Keratinocyte (primary cell): ENCODE data around the gene MAJIN. TPM values are rescaled to one million over a fixed set of nuclear protein-coding genes. Genes with fewer than 3 reads are reported as not detected.

Experiments used
- DNase-seq: peaks from one replicate; pipeline ENCODE4 v3.0.0-alpha.2; 2011; ENCODE audit warnings: low read depth, missing footprints, low spot score
- FAIRE-seq: peaks from 2 replicates; lab custom pipeline; 2011; peaks lifted over from hg19 to GRCh38; lab: Jason Lieb, UNC
- H2AFZ ChIP-seq: 2 replicates; pipeline ENCODE4 v1.6.0; 2012; ENCODE audit warnings: low read length, control low read depth, inconsistent platforms; ENCODE audit not compliant: control insufficient read depth
- H3K27ac ChIP-seq: 2 replicates; pipeline ENCODE4 v1.5.1; 2011; ENCODE audit warnings: low read length; ENCODE audit not compliant: control insufficient read depth, insufficient read depth
- H3K27me3 ChIP-seq: 3 replicates; pipeline ENCODE4 v1.6.0; 2011; ENCODE audit warnings: low read length; ENCODE audit not compliant: control insufficient read depth, insufficient read depth; ENCODE audit errors: extremely low read depth
- H3K36me3 ChIP-seq, 2 experiments: 2 replicates in 1 of 2; 3 replicates in 1 of 2; pipeline ENCODE4 v1.5.1; 2011; ENCODE audit warnings: low read length in 2 of 2, mild to moderate bottlenecking in 1 of 2; ENCODE audit not compliant: control insufficient read depth in 2 of 2, insufficient read depth in 2 of 2; ENCODE audit errors: extremely low read depth in 1 of 2
- H3K4me1 ChIP-seq: 3 replicates; pipeline ENCODE4 v1.5.1; 2011; ENCODE audit warnings: low read length; ENCODE audit not compliant: control insufficient read depth, insufficient read depth; ENCODE audit errors: extremely low read depth
- H3K4me2 ChIP-seq: 3 replicates; pipeline ENCODE4 v1.6.0; 2011; ENCODE audit warnings: low read depth, low read length; ENCODE audit not compliant: control insufficient read depth, insufficient read depth; ENCODE audit errors: extremely low read depth
- H3K4me3 ChIP-seq, 3 experiments: fragments of 200-600 bp in 1 of 3; sonication (generic) in 1 of 3; 2 replicates in 2 of 3; 3 replicates in 1 of 3; pipeline ENCODE4 v1.5.1; 2011 to 2016; ENCODE audit warnings: low read length in 3 of 3, mild to moderate bottlenecking in 3 of 3, control low read depth in 2 of 3, inconsistent platforms in 1 of 3, low read depth in 1 of 3, mixed read lengths in 1 of 3, mixed run types in 1 of 3, moderate library complexity in 1 of 3; ENCODE audit not compliant: control insufficient read depth in 2 of 3, insufficient read depth in 2 of 3; ENCODE audit errors: extremely low read depth in 1 of 3
- H3K79me2 ChIP-seq: 2 replicates; pipeline ENCODE4 v1.6.0; 2012; ENCODE audit warnings: low read length; ENCODE audit not compliant: control insufficient read depth, insufficient read depth
- H3K9ac ChIP-seq: 3 replicates; pipeline ENCODE4 v1.6.0; 2011; ENCODE audit warnings: low read length; ENCODE audit not compliant: control insufficient read depth, insufficient read depth; ENCODE audit errors: extremely low read depth
- H3K9me1 ChIP-seq: 3 replicates; pipeline ENCODE4 v1.6.0; 2011; ENCODE audit warnings: low read length; ENCODE audit not compliant: control insufficient read depth, insufficient read depth; ENCODE audit errors: extremely low read depth
- H3K9me3 ChIP-seq: 2 replicates; pipeline ENCODE4 v1.5.1; 2012; ENCODE audit warnings: low read depth, low read length; ENCODE audit not compliant: control insufficient read depth
- H4K20me1 ChIP-seq: 3 replicates; pipeline ENCODE4 v1.6.0; 2011; ENCODE audit warnings: low read length; ENCODE audit not compliant: control insufficient read depth, insufficient read depth; ENCODE audit errors: extremely low read depth
- CTCF ChIP-seq, 3 experiments: IDR thresholded peaks in 1 of 3; conservative IDR thresholded peaks in 1 of 3; optimal IDR thresholded peaks in 1 of 3; 2 replicates in 2 of 3; 3 replicates in 1 of 3; pipeline versions ENCODE3 to v1.5.1; 2011; ENCODE audit warnings: low read length in 3 of 3, mild to moderate bottlenecking in 3 of 3, moderate library complexity in 2 of 3, control low read depth in 1 of 3, inconsistent platforms in 1 of 3; ENCODE audit not compliant: insufficient read depth in 2 of 3; ENCODE audit errors: extremely low read depth in 1 of 3
- EZH2 ChIP-seq: IDR thresholded peaks from one replicate; pipeline ENCODE4 v1.6.1; 2012; ENCODE audit warnings: inconsistent platforms, mild to moderate bottlenecking, low read length, moderate library complexity
- dilution Hi-C: fragments of 300-500 bp; cut with MboI; formaldehyde crosslinking; loops from one replicate; pipeline ENCODE4 v1.7.0; 2020; ENCODE audit warnings: low sequenced_read_pairs; ENCODE audit not compliant: extremely low pct_ligation_motif_present
- polyA plus RNA-seq, 5 experiments: library from polyadenylated mRNA; depleted of rRNA in 3 of 5; stranded (reverse) in 3 of 5; stranded (forward) in 1 of 5; unstranded in 1 of 5; fragments of >200 nt; gene quantifications; 1 replicate in 1 of 5; 2 replicates in 3 of 5; 3 replicates in 1 of 5; pipeline versions ENCODE4 v1.2.1 to v1.2.3, GENCODE V29; 2011 to 2012; ENCODE audit warnings: missing spikeins in 2 of 5, low read depth in 1 of 5, low replicate concordance in 1 of 5

MAJIN gene
- polyA plus RNA-seq, 1 donor (not counting 4 experiments of a cell fraction or from before 2014, with no cell fraction given), result 0.09 TPM

- no peak overlapping the region for H2AFZ ChIP-seq
- dilution Hi-C loops, result no loop called here
- no peak overlapping the region for H3K9ac ChIP-seq
- no peaks in the 10 kb centered on the region for H3K27me3 ChIP-seq
- H3K4me2 ChIP-seq, result no peak overlapping the region
- H3K4me3 ChIP-seq, result no peak overlapping the region
- H3K9me1 ChIP-seq, result no peaks in the 10 kb centered on the region
- DNase-seq (no peak), FAIRE-seq (no peak)
- H3K27ac ChIP-seq, result no peak overlapping the region
- TF ChIP-seq EZH2 (no peak), CTCF (optimal IDR thresholded peaks at IDR 0.05 in 1 of 3, IDR thresholded peaks at IDR 0.05 in 1 of 3, conservative IDR thresholded peaks at IDR 0.05 in 1 of 3; ENCODE audit: extremely low read depth in 1 of 3, insufficient read depth in 2 of 3, low read length in 3 of 3) (no peak)
- H4K20me1 ChIP-seq, result no peaks in the 10 kb centered on the region
- H3K79me2 ChIP-seq, result no peaks in the 10 kb centered on the region
- no peaks in the 10 kb centered on the region for H3K36me3 ChIP-seq
- no peaks in the 10 kb centered on the region for H3K9me3 ChIP-seq
- peaks cover 17% of the 10 kb centered on the region for H3K4me1 ChIP-seq
Observed at GRCh38 chr11:64960719-64961118, 11.2 kb downstream of the MAJIN start.

GRCh38 chr11:64959498-64959897, 12.4 kb downstream of the MAJIN start:
- H3K36me3 ChIP-seq, result no peaks in the 10 kb centered on the region
- DNase-seq (no peak), FAIRE-seq (peak; percentile 41)
- dilution Hi-C loops, result no loop called here
- H3K4me3 ChIP-seq, result no peak overlapping the region
- no peaks in the 10 kb centered on the region for H3K9me3 ChIP-seq
- H3K4me1 ChIP-seq, result peaks cover 17% of the 10 kb centered on the region
- no peak overlapping the region for H3K27ac ChIP-seq
- no peaks in the 10 kb centered on the region for H3K9me1 ChIP-seq
- H2AFZ ChIP-seq, result no peak overlapping the region
- H3K27me3 ChIP-seq, result no peaks in the 10 kb centered on the region
- no peak overlapping the region for H3K9ac ChIP-seq
- no peak for TF ChIP-seq CTCF (optimal IDR thresholded peaks at IDR 0.05 in 1 of 3, IDR thresholded peaks at IDR 0.05 in 1 of 3, conservative IDR thresholded peaks at IDR 0.05 in 1 of 3; ENCODE audit: extremely low read depth in 1 of 3, insufficient read depth in 2 of 3, low read length in 3 of 3)
- no peak for TF ChIP-seq EZH2
- H3K79me2 ChIP-seq, result no peaks in the 10 kb centered on the region
- peak overlapping the region; percentile 0 for H3K4me2 ChIP-seq
- no peaks in the 10 kb centered on the region for H4K20me1 ChIP-seq
